GM12891 (cell line): ENCODE data around the gene SNRNP27.
"Not testable (repeated sequence)": the region's sequence is repeated elsewhere in the genome, so short reads cannot be mapped to it uniquely, and the experiment has no call there.

ENCODE experiments used
- DNase-seq: peaks from one replicate; pipeline ENCODE4 v3.0.0; 2011; ENCODE audit warnings: low spot score; ENCODE audit not compliant: insufficient read length
- FAIRE-seq: peaks from 2 replicates; lab custom pipeline; 2011; peaks lifted over from hg19 to GRCh38; lab: Jason Lieb, UNC
- PAX5 ChIP-seq: IDR thresholded peaks from 2 replicates; pipeline ENCODE4 v1.6.1; 2011; ENCODE audit warnings: low read length, moderate library complexity, mild to moderate bottlenecking; ENCODE audit not compliant: insufficient read depth, severe bottlenecking
- POLR2A ChIP-seq: IDR thresholded peaks from 2 replicates; pipeline ENCODE4 v1.6.1; 2011; ENCODE audit warnings: low read depth, low read length, control low read depth
- POLR2AphosphoS5 ChIP-seq: IDR thresholded peaks from 2 replicates; pipeline ENCODE4 v1.6.1; 2011; ENCODE audit warnings: low read depth, low read length, control low read depth
- POU2F2 ChIP-seq: IDR thresholded peaks from 2 replicates; pipeline ENCODE4 v1.6.1; 2011; ENCODE audit warnings: low read depth, mild to moderate bottlenecking, control low read depth, low read length, moderate library complexity
- SPI1 ChIP-seq: IDR thresholded peaks from 2 replicates; pipeline ENCODE4 v1.6.1; 2011; ENCODE audit warnings: low read depth, low read length, control low read depth
- TAF1 ChIP-seq: IDR thresholded peaks from 2 replicates; pipeline ENCODE4 v1.6.1; 2011; ENCODE audit warnings: low read depth, low read length, control low read depth

Gene SNRNP27

DNA sequence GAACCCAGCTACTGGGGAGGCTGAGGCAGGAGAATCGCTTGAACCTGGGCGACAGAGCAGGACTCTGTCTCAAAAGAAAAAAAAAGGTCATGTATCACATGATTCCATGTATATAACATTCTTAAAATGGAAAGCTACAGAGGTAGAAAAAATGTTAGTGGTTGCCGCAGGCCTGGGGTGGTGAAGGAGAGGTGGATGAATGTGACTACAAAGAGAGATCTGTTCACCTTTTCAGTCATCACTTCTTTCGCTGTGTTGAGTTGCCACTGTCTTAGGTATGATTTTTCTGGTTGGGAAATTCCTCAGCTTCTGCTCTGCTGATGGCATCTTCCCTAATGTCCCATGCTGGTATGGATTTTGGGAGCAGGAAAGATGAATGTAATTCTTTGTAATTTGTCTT lies 5.3 kb upstream of the SNRNP27 start:
- TF ChIP-seq PAX5: no peak
- TF ChIP-seq TAF1: no peak
- TF ChIP-seq POU2F2: no peak
- TF ChIP-seq POLR2A: no peak
- no peak for TF ChIP-seq SPI1
- TF ChIP-seq POLR2AphosphoS5: no peak
- FAIRE-seq: no peak

DNA sequence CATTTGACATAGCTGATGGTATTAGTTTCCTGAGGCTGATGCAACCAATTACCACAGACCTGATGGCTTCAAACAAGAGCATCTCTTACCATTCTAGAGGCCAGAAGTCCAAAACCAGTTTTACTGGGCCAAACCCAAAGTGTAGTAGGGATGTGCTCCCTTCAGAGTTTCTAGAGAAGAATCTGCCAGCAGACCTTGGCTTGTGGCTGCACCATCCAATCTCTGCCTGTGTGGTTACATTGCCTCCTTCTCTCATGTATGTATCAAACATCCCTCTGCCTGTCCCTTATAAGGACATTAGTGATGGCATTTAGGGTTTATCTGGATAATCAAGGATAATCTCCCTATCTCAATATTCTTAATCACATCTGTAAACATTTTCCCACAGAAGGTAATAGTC lies 4.5 kb upstream of the SNRNP27 start:
- DNase-seq: no peak
- no peak for FAIRE-seq
- TF ChIP-seq POLR2A (no peak), SPI1 (no peak), PAX5 (no peak), POLR2AphosphoS5 (no peak), POU2F2 (no peak), TAF1 (no peak)

More for the DNA sequence above, 5.3 kb upstream of the SNRNP27 start:
- no peak for DNase-seq

DNA sequence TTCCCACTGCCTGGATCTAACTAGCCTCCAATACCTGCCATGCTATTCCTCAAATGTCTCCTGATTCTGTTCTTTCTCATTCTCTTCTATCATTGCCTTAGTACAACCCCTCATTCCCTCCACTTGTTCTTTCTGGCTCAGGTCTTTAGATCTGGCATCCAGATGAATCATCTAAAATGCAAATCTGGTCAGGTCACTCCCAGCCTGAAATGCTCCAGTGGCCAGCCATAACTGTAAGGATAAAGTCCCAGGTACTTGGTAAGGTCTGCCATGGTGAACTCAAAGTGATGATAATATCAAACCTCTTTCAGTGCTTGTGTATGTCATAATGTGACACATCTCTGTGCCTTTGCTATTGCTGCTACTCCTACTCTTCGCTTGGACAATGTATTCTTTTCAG lies 2.9 kb upstream of the SNRNP27 start:
- no peak for FAIRE-seq
- TF ChIP-seq POLR2AphosphoS5 (no peak), POU2F2 (no peak), SPI1 (no peak), PAX5 (no peak), TAF1 (no peak), POLR2A (no peak)
- no peak for DNase-seq

DNA sequence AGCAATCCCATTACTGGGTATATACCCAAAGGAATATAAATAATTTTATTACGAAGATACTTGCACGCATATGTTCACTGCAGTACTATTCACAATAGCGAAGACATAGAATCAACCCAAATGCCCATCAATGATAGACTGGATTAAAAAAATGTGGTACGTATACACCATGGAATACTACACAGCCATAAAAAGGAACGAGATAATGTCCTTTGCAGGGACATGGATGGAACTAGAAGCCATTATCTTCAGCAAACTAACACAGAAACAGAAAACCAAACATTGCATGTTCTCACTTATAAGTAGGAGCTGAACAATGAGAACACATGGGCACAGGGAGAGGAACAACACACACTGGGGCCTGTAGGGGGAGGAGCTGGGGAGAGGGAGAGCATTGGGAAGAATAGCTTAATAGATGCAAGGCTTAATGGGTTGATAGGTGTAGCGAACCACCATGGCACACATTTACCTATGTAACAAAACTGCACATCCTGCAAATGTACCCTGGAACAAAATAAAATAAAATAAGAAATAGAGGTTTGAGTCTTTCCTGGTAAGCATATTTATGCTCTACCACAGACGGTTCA lies 825 bp upstream of the SNRNP27 start:
- not testable (repeated sequence) for DNase-seq, FAIRE-seq

DNA sequence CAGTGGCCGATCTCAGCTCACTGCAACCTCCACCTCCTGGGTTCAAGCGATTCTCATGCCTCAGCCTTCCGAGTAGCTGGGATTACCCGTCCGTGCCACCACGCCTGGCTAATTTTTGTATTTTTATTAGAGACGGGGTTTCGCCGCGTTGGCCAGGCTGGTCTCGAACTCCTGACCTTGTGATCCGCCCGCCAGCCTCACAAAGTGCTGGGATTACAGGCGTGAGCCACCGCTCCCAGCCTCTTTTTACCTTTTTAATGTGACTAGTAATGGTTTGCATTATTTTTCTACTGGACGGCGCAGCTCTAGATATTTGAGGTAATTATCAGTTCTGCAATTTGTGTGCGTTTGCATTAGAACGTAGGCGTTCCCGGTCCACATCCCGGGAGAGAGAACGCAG lies 981 bp downstream of the SNRNP27 start:
- FAIRE-seq, DNase-seq: not testable (repeated sequence)

DNA sequence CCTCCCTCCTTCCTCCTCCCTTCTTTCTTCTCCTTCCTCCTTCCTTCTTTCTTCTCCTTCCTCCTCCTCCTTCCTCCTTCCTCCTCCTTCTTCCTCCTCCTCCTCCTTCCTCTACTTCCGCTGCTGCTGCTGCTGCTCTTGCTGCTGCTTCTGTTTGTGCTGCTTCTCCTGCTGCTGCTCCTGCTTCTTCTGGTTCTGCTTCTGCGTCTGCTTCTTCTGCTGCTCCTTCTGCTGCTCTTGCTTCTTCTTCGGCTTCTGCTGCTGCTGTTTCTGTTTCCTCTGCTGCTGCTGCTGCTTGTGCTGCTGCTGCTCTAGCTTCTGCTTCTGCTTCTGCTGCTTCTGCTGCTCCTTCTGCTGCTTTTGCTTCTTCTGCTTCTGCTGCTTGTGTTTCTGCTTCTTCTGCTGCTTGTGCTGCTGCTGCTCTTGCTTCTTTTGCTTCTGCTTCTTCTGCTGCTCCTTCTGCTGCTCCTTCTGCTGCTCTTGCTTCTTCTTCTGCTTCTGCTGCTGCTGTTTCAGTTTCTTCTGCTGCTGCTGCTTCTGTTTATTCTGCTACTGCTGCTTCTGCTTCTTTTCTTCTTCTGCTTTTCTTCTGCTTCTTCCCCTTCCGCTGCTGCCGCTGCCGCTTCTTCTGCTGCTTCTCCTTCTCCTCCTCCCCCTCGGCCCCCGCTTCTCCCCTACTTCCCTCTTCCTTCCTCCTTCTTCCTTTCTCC lies 8.6 kb downstream of the SNRNP27 start:
- FAIRE-seq (peak; percentile 77), DNase-seq (no peak)
- TF ChIP-seq TAF1 (no peak), SPI1 (peak; percentile 26; the same call in 1 of the 2 replicates)

DNA sequence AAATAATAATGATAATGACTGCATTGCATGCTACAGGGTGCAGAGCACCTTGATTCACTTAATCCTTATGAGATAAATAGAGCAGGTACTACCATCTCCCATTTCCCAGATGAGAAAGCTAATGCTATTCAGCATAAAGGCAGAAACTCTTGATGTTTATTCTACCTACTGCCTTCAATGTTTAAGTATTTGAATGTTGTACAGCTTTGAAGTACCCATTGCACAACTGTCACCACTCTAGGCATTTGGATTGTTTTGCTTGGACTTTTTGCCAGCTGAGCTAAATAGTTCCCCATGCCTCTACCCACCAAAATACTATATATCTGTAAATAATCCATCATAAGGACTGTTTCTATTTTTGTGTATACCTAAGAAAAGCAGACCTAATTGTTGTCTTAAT lies 13.5 kb downstream of the SNRNP27 start:
- DNase-seq: no peak
- no peak for FAIRE-seq
- TF ChIP-seq POU2F2: no peak
- no peak for TF ChIP-seq PAX5
- no peak for TF ChIP-seq POLR2AphosphoS5
- no peak for TF ChIP-seq POLR2A
- TF ChIP-seq SPI1: no peak
- TF ChIP-seq TAF1: no peak

DNA sequence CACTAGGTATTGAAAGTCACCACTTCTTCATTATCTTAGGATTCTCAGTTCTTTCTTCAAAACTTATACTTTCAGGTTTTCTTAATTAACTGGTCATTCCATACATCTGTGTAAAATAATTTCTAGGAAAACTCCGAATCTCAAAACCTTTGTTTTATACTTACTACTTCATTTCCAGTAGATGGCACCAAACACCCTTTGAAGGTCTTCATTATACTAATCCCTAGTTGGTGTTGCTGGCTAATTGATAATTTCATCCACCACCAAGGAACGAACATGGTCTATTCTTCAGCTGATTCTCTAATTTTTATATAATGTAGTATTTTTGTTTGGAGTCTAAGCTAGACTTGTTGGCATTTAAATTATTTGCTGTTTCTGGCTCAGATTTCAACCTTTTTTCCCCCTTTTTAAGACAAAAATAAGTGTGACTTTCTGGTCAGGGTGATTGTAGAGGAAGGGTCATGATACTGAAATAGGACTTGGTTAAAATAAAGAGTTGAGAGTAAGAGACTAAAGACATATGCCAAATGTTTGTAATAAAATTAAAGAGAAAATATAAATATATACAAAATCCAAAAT lies 18.3 kb downstream of the SNRNP27 start:
- no peak for TF ChIP-seq POLR2AphosphoS5
- TF ChIP-seq POLR2A: no peak
- no peak for TF ChIP-seq POU2F2
- TF ChIP-seq SPI1: no peak
- no peak for TF ChIP-seq TAF1
- no peak for TF ChIP-seq PAX5
- DNase-seq (no peak), FAIRE-seq (no peak)

DNA sequence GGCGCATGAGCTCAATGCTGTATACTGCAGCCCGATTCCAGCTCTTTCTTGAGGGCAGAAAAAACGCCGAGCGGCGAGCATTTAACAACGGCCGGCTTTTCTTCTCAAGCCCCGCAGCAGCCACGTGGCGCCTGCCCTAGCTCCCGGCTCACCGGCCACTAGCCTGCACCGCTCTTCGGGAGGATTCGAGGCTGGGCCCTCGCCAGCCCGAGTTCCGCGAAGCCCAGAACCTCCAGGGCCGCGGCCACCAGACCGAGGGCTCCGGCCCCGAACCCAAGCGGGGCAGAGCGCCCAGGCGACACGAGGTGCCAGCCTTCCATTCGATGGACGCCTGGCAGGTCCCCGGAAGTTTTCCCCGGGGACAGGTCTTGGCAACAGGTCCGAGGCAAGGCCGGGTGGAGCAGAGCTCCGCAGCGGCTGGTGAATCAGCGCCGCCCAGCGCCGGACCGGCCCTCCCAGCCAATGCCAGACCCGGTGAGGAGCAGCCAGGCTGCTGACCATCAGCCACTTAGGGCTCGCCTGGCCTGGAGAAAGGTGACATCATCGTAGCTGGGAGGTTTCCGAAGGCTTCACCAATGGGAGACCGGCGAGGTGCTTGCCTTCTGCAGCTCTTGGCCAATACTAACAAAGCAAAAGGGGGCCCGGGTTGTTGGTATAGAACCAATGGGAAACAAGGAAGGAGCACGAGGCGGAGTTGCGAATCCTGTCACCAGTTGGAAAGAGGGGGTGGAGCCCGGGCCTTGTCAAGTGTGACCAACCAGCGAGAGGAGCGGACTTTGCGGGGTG lies 20.6 kb downstream of the SNRNP27 start:
- TF ChIP-seq POLR2AphosphoS5: peak; percentile 62
- TF ChIP-seq PAX5: peak; percentile 34
- peak; percentile 78 for TF ChIP-seq POLR2A
- peak; percentile 23; the same call in 1 of the 2 replicates for TF ChIP-seq POU2F2
- peak; percentile 76 for TF ChIP-seq TAF1
- no peak for TF ChIP-seq SPI1
- peak; percentile 93 for DNase-seq
- FAIRE-seq: peak; percentile 99
